Measurements from ENCODE around the gene PIK3CA. TPM values are rescaled to one million over a fixed set of nuclear protein-coding genes. Genes with fewer than 3 reads are reported as not detected.

PIK3CA gene
- total and polyA plus RNA-seq, 2 experiments from 2014 or later, result 5.1 to 13.4 TPM

- no peaks in the 10 kb centered on the region for H3K36me3 ChIP-seq (ENCODE audit: insufficient read depth)
- H3K36me3 Mint-ChIP-seq (ENCODE audit: low read depth), result no peaks in the 10 kb centered on the region
- H3K9me3 Mint-ChIP-seq, result no peaks in the 10 kb centered on the region
- no peak for ATAC-seq
- H3K4me3 ChIP-seq, result peak overlapping the region; percentile 12; the same call in 1 of the 2 replicates
- H3K4me2 ChIP-seq, result peak overlapping the region; percentile 39
- H3K4me1 Mint-ChIP-seq, result peaks cover 28% of the 10 kb centered on the region
- H3K27ac ChIP-seq (ENCODE audit: low read depth), result peak overlapping the region; percentile 78
- DNase-seq (ENCODE audit: low spot score), result no peak
- H3K27ac Mint-ChIP-seq, result peak overlapping the region; percentile 89
- TF ChIP-seq CTCF (conservative IDR thresholded peaks at IDR 0.05; ENCODE audit: low read depth in 2 of 2) (no peak), ZNF114 (CRISPR knock-in tag; IDR thresholded peaks at IDR 0.05) (no peak)
- no peaks in the 10 kb centered on the region for H4K20me1 ChIP-seq (replicated peaks; ENCODE audit: insufficient read depth)
- H3K9me2 ChIP-seq (ENCODE audit: insufficient read depth), result no peaks in the 10 kb centered on the region
- H3K27me3 Mint-ChIP-seq (ENCODE audit: insufficient read depth, low read depth, poor library complexity), result no peaks in the 10 kb centered on the region
- no peak overlapping the region for H2AFZ ChIP-seq
- peaks cover 23% of the 10 kb centered on the region for H3K4me1 ChIP-seq (ENCODE audit: insufficient read depth)
- no peaks in the 10 kb centered on the region for H3F3A ChIP-seq (replicated peaks; ENCODE audit: low read depth)
- no peaks in the 10 kb centered on the region for H3K27me3 ChIP-seq (ENCODE audit: insufficient read depth)
- H3K79me2 ChIP-seq (replicated peaks; ENCODE audit: insufficient read depth), result peaks cover 71% of the 10 kb centered on the region
- H3K4me3 Mint-ChIP-seq, result peak overlapping the region; percentile 6; the same call in 1 of the 3 replicates
These were observed 41.6 kb downstream of the PIK3CA start for GRCh38 chr3:179189759-179190158.

GRCh38 chr3:179190581-179190980, 42.4 kb downstream of the PIK3CA start:
- peak overlapping the region; percentile 78 for H3K27ac ChIP-seq (ENCODE audit: low read depth)
- ATAC-seq, result peak; percentile 49
- TF ChIP-seq CTCF (conservative IDR thresholded peaks at IDR 0.05; ENCODE audit: low read depth in 2 of 2) (no peak), EZH2 (IDR thresholded peaks at IDR 0.05; ENCODE audit: low read depth, unreplicated experiment) (no peak), ZNF331 (CRISPR knock-in tag; IDR thresholded peaks at IDR 0.05; ENCODE audit: low read depth) (no peak), ETS1 (IDR thresholded peaks at IDR 0.05) (no peak), NANOG (IDR thresholded peaks at IDR 0.05; ENCODE audit: borderline replicate concordance) (no peak), POLR2AphosphoS5 (IDR thresholded peaks at IDR 0.05; ENCODE audit: low read depth) (no peak), EZH2phosphoT487 (IDR thresholded peaks at IDR 0.05; ENCODE audit: unreplicated experiment) (no peak), REST (IDR thresholded peaks at IDR 0.05; ENCODE audit: unreplicated experiment) (no peak), ZNF114 (CRISPR knock-in tag; IDR thresholded peaks at IDR 0.05) (no peak), JUNB (IDR thresholded peaks at IDR 0.05; ENCODE audit: unreplicated experiment) (no peak)

More at GRCh38 chr3:179190581-179190980, 42.4 kb downstream of the PIK3CA start:
- Histone ChIP-seq H3K4me1 (ENCODE audit: insufficient read depth) (peaks cover 28% of the 10 kb centered on the region), H3K9me2 (ENCODE audit: insufficient read depth) (no peaks in the 10 kb centered on the region), H3K27me3 (ENCODE audit: insufficient read depth) (no peaks in the 10 kb centered on the region), H3K4me2 (peak overlapping the region; percentile 39), H2AFZ (no peak overlapping the region), H3F3A (replicated peaks; ENCODE audit: low read depth) (no peaks in the 10 kb centered on the region), H3K36me3 (ENCODE audit: insufficient read depth) (no peaks in the 10 kb centered on the region), H3K79me2 (replicated peaks; ENCODE audit: insufficient read depth) (peaks cover 68% of the 10 kb centered on the region), H3K4me3 (peak overlapping the region; percentile 12), H4K20me1 (replicated peaks; ENCODE audit: insufficient read depth) (no peaks in the 10 kb centered on the region)
- Mint-ChIP-seq H3K27me3 (ENCODE audit: insufficient read depth, low read depth, poor library complexity) (no peaks in the 10 kb centered on the region), H3K4me3 (peak overlapping the region; percentile 39; the same call in 2 of the 3 replicates), H3K27ac (peak overlapping the region; percentile 89), H3K4me1 (peaks cover 35% of the 10 kb centered on the region), H3K9me3 (no peaks in the 10 kb centered on the region), H3K36me3 (ENCODE audit: low read depth) (no peaks in the 10 kb centered on the region)
- no peak for DNase-seq (ENCODE audit: low spot score)
